ENCODE data around the gene BCL7A.

DNA sequence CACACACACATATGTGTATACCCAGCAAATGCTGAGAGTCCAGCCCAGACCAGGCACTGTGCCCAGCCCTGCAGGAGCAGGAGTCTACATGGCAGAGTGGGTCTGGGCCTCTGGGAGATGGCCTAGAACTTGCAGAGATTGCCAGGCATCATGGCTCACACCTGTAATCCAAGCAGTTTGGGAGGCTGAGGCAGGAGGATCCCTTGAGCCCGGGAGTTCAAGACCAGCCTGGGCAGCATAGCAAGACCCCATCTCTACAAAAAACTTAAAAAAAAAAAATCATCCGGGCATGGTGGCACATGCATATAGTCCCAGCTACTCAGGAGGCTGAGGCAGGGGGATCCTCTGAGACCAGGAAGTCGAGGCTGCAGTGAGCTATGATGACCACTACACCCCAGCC, 36.1 kb downstream of the BCL7A start:
- TF ChIP-seq, protein P1, sequence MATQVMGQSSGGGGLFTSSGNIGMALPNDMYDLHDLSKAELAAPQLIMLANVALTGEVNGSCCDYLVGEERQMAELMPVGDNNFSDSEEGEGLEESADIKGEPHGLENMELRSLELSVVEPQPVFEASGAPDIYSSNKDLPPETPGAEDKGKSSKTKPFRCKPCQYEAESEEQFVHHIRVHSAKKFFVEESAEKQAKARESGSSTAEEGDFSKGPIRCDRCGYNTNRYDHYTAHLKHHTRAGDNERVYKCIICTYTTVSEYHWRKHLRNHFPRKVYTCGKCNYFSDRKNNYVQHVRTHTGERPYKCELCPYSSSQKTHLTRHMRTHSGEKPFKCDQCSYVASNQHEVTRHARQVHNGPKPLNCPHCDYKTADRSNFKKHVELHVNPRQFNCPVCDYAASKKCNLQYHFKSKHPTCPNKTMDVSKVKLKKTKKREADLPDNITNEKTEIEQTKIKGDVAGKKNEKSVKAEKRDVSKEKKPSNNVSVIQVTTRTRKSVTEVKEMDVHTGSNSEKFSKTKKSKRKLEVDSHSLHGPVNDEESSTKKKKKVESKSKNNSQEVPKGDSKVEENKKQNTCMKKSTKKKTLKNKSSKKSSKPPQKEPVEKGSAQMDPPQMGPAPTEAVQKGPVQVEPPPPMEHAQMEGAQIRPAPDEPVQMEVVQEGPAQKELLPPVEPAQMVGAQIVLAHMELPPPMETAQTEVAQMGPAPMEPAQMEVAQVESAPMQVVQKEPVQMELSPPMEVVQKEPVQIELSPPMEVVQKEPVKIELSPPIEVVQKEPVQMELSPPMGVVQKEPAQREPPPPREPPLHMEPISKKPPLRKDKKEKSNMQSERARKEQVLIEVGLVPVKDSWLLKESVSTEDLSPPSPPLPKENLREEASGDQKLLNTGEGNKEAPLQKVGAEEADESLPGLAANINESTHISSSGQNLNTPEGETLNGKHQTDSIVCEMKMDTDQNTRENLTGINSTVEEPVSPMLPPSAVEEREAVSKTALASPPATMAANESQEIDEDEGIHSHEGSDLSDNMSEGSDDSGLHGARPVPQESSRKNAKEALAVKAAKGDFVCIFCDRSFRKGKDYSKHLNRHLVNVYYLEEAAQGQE (IDR thresholded peaks at IDR 0.05; ENCODE audit: unreplicated experiment): no peak
- TF ChIP-seq EZH2 (IDR thresholded peaks at IDR 0.05; ENCODE audit: low read depth, unreplicated experiment) (no peak), EZH2phosphoT487 (IDR thresholded peaks at IDR 0.05; ENCODE audit: unreplicated experiment) (no peak)
- TF ChIP-seq, protein P2, sequence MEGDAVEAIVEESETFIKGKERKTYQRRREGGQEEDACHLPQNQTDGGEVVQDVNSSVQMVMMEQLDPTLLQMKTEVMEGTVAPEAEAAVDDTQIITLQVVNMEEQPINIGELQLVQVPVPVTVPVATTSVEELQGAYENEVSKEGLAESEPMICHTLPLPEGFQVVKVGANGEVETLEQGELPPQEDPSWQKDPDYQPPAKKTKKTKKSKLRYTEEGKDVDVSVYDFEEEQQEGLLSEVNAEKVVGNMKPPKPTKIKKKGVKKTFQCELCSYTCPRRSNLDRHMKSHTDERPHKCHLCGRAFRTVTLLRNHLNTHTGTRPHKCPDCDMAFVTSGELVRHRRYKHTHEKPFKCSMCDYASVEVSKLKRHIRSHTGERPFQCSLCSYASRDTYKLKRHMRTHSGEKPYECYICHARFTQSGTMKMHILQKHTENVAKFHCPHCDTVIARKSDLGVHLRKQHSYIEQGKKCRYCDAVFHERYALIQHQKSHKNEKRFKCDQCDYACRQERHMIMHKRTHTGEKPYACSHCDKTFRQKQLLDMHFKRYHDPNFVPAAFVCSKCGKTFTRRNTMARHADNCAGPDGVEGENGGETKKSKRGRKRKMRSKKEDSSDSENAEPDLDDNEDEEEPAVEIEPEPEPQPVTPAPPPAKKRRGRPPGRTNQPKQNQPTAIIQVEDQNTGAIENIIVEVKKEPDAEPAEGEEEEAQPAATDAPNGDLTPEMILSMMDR (conservative IDR thresholded peaks at IDR 0.05; ENCODE audit: low read depth in 2 of 2): no peak
